Islet of Langerhans (tissue), 1 donor: ENCODE results near the gene EMC8.

Experiments
- FAIRE-seq: peaks from one replicate; lab custom pipeline; 2011; peaks lifted over from hg19 to GRCh38; lab: Jason Lieb, UNC

EMC8 gene

GRCh38 chr16:85753559-85753958, 45.8 kb downstream of the EMC8 start:
- no peak for FAIRE-seq

DNA sequence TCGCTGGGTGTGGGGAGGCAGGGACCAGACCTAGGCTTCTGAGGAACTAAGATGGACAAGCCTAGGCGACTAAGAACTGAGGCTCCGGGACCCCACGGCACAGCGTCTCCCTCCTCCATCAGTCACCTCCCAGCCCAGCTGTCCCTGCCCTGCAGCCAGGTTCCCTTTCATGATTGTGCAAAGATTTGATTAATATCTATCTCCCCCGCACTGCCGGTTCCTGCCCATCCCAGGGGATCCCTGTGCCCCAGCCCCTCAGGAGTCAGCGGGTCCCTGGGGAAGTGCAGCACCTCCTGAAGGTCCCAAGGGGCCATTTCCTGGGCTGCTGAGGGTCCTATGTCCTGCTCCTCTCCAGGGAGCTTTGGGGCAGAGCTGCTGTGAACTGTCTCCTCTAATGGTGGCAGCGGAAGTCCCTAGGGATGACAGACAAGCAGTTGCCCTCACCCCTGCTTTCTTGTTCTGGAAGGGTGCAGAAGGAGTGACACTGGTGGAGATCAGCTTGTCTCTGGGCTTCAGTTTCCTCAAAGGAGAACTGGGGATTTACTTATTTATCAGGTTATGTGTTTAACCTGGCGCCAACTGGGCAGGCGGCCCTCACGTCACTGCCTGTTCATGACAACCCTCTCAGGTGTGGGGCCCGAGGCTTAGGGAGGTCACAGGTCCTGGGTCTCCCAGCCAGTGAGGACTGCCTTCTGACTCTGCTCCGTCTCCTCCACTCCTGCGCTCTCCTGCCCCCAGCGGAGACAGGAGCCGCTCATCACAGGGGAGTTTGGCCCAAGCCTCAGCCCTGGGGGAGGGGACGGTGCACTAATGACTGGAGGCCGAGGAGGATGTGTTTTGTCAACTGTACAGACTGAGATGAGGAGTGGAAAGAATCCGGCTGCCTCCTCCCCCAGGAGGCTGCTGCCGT, 46.6 kb downstream of the EMC8 start:
- FAIRE-seq: no peak

DNA sequence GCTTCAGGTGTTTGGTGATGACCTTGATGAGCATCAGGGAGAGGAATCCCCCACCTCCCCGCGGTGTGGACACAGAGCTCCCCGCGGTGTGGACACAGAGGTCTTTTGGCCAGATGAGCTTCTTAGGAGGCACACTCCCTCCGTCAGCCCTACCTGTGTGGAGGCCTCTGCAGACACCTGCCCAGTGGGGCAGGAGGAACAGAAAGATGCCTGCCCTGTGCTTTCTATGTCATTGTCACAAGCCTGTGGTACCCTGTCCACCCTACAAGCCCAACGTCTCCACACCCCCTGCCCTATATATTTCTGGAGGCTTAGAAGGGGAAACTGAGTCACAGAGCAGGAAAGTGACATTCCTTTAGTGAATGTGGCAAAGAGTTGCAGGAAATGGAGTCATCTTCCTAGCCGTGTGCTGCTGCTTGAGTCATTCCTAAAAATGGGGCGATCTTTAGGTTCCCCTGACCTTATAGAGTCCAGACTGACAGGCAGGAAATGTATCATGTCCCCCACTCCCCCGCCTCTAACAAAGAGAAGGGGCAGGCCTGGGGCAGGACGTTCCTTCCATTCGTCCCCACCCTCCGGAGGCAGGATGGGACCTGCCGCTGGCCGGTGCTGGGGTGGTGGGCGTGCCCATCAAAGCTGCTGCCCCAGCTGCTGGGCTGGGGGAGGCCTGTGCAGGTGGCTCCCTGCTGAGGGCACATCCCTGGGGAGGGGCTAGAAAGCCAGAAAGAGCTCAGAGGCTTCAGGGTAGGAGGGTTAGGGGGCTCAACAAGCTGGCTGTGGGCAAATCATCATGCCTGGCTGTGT, 47.4 kb downstream of the EMC8 start:
- no peak for FAIRE-seq

DNA sequence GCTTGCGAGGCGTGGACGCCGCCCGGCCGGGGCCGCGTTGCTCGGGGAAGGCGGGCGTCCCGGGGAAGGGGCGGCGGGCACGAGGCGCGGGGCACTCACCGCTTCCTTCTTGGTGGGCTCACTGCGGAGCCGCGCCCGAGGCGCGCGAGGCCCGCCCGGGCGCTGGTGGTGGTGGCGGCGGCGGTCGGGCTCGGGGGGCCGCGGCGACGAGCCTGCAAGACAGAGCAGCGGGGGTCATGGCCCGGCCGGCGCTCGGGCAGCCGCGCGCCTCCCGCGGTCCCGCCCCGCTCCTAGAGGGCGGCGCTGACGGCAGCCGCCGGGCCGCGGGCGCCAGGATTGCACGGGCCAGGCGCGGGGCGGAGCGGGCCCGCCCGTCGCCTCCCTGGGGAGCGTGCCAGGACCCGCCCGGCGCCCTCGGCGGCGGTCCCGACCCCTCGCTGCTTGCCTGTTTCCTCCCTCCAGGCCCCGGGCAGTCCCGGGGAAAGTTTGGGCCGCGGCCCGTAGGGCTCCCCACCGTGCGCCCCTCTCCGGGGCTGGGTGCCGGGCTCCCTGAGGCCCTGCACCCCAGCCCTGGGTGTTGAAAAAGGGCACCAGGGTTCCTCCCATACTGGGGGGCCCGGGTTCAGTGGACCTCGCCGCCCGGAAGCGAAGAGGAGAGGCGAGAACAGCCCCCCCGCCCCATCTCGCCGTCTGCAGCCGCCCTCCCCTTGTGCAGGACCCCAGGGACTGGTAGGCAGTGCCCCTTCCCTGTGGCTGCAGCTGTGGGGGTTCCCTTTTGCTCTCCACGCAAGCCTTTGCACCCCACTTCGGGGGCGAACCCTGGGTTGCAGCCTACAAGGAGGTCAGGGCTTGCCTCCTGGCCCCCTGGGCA, 48.3 kb downstream of the EMC8 start, which contains the start of gene C16orf74:
C16orf74 (minus strand) TSS at position 270 of the 871 bp plus-strand sequence. CDS start 15,879 bp downstream, outside the sequence.
- no peak for FAIRE-seq

GRCh38 chr16:85750146-85750826, 49.1 kb downstream of the EMC8 start:
- FAIRE-seq: no peak

DNA sequence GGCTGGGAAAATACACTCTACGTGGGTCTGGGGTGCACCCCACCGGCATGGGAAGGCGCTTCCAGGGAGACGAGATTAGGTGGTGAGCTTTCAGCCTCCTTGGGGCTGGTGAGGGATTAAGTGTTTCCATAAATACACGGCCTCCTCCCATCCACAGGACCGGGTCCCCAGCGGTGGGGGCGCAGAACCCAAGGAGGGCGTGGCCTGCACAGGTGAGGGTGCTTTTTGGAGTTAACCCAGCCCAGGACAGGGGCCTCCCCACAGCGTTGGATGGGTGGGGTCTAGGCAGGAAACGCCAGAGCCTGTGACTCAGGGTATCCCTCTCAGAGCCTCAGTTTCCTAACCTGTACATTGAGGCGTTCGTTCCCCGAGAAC, 49.6 kb downstream of the EMC8 start:
- FAIRE-seq: no peak

DNA sequence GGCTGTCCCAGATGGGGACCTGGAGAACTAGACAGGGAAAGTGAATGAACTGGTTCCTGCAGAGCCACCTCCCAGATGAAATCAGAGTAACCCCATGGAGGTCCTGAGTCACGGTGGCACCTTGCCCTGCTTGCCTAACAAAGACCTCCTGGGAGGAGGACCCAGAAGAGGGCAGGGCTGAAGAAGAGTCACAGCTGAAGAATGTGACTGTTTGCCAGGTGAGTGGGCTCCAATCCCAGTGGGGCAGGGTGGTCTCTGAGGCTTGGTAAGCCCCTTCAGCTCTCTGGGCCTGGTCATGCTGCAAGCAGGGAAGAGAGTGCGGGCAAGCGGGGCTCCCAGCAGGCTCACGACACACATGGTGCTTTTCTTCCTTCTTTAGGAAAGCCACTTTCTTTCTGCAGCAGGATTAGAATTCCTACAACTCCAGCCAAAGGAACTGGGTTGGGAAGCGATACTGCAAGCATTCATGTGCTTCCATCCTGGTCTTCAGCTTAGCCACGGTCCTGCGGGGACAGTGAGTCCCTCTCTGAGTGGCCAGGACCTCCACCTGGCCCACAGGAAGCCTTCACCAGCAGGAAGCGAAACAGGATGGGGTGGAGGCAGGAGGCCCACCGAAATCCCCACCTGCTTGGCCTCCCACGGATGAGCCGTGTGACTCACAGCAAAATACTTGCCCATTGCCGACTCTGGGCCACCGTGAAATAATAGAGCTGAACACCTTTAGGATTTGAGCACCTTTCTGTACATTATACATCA, 52.7 kb downstream of the EMC8 start:
- FAIRE-seq: no peak

DNA sequence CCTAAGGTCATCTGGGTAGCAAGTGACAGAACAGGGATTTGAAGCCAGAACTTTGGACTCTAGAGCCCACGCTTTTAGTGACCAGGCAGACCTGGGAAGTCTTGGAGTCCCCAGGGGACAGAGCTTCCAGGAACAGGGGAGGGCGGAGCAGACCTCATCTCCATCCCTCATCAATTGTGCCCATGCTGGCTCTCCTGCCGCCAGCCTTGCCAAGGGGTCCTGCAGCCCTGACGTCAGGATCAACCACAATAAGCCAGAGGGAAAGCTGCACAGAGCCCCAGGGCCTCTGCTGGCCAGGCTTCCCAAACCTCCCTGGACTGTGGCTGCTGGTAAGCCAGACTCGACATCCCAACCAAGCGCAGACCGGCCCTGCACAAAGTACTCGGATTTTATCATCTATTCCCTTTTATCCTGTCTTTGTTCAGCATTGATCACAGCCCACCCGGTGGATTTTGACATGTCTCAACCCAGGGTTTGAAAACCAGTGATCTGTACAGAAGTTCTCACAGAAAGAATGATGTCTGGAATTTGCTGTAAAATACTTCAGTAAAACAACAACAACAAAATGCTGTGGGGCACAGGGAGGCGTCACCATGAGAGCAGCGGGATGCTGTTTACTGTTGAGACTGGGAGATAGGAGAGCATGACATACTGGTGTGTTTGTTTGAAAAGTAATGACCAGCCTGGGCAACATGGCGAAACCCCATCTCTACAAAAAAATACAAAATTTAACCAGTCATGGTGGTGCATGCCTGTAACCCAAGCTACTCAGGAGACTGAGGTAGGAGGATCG, 60.2 kb downstream of the EMC8 start:
- no peak for FAIRE-seq

DNA sequence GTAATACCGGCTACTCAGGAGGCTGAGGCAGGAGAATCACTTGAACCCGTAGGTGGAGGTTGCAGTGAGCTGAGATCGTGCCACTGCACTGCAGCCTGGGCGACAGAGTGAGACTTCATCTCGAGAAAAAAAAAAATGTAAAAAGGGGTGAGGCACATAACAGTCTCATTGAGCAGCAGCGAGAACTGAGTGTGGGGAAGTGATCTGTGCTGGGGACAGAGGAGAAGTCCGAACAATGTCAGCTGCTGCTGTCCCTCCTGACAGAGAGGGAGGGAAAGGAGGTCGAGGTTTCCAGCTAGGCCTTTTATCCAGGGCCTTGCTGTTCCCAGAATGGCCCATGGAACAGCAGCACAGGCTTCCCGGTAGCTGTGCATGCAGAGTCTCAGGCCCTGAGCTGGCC, 62.4 kb downstream of the EMC8 start:
- no peak for FAIRE-seq

GRCh38 chr16:85735946-85736345, 63.4 kb downstream of the EMC8 start:
- FAIRE-seq: no peak

- FAIRE-seq: no peak
Observed at GRCh38 chr16:85735225-85735635, 64.1 kb downstream of the EMC8 start.

DNA sequence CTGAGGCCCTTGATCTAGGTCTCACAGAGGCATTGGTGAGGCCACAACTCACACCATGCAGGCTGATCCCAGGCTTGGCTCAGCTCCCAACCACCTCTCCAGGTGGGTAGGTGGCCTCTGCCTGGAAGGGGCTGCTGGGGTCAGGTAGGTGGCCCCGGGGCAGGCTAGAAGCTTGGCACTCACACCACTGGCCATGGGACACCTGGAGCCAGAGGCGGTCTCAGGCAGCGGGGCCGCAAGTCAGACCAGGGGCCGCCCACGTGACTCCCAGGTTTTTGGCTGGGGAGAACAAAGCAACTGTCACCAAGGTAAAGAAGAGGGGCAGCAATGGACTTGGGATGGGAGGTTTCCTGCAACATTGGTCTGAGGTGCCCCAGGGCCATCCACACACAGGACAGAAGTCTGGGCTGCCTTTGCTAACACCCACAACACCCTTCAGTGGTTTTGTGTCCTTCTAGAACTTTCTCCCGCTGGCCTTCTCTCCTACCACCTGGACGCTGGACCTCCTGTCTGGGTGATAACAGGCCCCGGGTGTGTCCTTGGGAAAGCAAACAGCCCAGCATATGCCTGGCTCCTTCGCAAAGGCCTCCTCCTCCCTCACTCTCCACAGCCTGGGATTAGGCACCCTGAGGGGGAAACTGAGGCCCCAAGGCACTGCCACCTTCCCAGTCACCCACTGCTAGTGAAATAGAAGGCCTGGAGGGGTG, 64.9 kb downstream of the EMC8 start:
- no peak for FAIRE-seq

GRCh38 chr16:85733839-85734170, 65.5 kb downstream of the EMC8 start:
- no peak for FAIRE-seq

GRCh38 chr16:85733155-85733838, 66.0 kb downstream of the EMC8 start:
- no peak for FAIRE-seq

DNA sequence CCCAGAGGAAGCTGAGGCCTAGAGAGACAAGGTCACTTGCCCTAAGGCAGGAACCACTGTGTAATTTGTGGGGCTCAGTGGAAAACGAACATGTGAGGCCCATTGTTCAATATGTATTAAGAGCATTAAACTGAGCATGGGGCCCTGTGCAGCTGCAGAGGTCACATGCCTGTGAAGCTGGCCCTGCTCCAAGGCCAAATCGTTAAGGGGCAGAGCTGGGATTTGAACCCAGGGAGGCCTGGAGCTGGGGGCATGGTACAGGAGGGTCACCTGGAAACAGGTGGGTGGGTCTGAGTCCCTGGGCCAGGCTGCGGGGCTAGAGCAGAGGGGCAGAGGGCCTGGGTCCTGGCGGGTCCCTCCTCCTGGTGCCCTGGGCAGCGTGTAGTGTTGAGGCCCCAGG, 68.2 kb downstream of the EMC8 start:
- no peak for FAIRE-seq

GRCh38 chr16:85730186-85730465, 69.2 kb downstream of the EMC8 start:
- FAIRE-seq: no peak

DNA sequence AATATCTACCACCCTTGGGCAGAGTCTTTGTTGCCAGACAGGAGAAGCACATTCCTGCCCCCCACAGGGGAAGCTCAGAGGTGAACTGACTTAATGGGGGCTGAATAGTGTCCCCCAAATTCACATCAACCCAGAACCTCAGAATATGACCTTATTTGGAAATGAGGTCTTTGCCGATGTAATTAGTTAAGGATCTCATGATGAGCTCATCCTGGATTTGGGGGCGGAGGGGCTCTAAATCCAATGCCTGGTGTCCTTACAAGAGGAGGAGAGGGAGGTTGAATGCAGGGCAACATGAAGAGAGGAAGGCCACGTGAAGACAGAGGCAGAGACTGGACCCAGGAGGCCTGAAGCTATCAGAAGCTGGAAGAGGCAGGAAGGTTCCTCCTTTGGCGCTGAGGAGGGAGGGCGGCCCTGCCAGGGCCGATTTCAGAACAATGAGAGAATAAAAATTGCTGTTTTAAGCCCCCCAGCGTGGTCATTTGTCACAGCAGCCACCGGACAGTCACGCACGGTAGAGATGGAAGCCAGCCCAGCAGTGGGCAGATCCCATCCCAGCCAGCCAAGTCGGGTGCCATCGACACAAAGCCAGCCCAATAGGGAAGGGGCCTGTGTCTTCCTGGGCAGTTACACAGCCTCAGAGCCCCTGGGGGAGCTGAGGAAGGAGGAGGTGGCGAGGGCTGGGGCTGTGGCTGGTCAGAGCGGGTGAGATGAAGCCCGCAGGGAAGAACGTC, 69.7 kb downstream of the EMC8 start:
- no peak for FAIRE-seq

DNA sequence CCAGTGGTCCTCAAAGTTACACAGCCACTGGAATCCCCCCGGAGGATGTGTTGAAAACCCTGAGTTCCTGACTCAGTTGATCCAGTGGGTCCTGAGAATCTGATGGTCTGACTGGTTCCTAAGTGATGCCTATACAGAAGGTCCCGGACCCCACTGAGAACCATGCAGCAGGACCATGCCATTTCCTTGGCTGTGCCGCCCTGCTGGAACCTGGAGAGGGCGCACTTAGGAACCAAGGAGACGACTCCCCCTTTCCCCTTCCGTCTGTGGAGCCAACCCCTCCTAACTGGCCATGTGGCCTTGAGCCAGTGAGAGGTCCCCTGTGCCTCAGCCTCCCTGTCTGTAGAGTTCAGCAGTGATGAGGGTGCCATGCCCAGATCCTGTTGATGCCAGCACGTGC, 70.5 kb downstream of the EMC8 start:
- FAIRE-seq: no peak
